ENCODE measurements around the gene GTSE1.

Gene GTSE1

GRCh38 chr22:46357711-46358520 lies 61.2 kb downstream of the GTSE1 start:
- no peak for TF ChIP-seq CTCF (conservative IDR thresholded peaks at IDR 0.05; ENCODE audit: low read depth, low read length)
- no peak overlapping the region for H3K4me3 ChIP-seq (ENCODE audit: low read length)
- DNase-seq (ENCODE audit: low read depth): no peak

- no peak overlapping the region for H3K4me3 ChIP-seq (ENCODE audit: low read length)
- no peak for TF ChIP-seq CTCF (conservative IDR thresholded peaks at IDR 0.05; ENCODE audit: low read depth, low read length)
- DNase-seq (ENCODE audit: low read depth): no peak
These were observed 62.1 kb downstream of the GTSE1 start for GRCh38 chr22:46358766-46359165.

- H3K4me3 ChIP-seq (ENCODE audit: low read length): no peak overlapping the region
- no peak for DNase-seq (ENCODE audit: low read depth)
- no peak for TF ChIP-seq CTCF (conservative IDR thresholded peaks at IDR 0.05; ENCODE audit: low read depth, low read length)
These were observed 62.7 kb downstream of the GTSE1 start for GRCh38 chr22:46359362-46359761.

GRCh38 chr22:46360097-46360496 lies 63.4 kb downstream of the GTSE1 start:
- no peak for TF ChIP-seq CTCF (conservative IDR thresholded peaks at IDR 0.05; ENCODE audit: low read depth, low read length)
- no peak overlapping the region for H3K4me3 ChIP-seq (ENCODE audit: low read length)
- no peak for DNase-seq (ENCODE audit: low read depth)

GRCh38 chr22:46360891-46361290 lies 64.2 kb downstream of the GTSE1 start:
- no peak for TF ChIP-seq CTCF (conservative IDR thresholded peaks at IDR 0.05; ENCODE audit: low read depth, low read length)
- no peak overlapping the region for H3K4me3 ChIP-seq (ENCODE audit: low read length)
- no peak for DNase-seq (ENCODE audit: low read depth)

GRCh38 chr22:46361826-46362202 lies 65.1 kb downstream of the GTSE1 start:
- no peak for TF ChIP-seq CTCF (conservative IDR thresholded peaks at IDR 0.05; ENCODE audit: low read depth, low read length)
- no peak for DNase-seq (ENCODE audit: low read depth)

GRCh38 chr22:46362203-46362933 lies 65.7 kb downstream of the GTSE1 start:
- TF ChIP-seq CTCF (conservative IDR thresholded peaks at IDR 0.05; ENCODE audit: low read depth, low read length): no peak
- no peak overlapping the region for H3K4me3 ChIP-seq (ENCODE audit: low read length)
- DNase-seq (ENCODE audit: low read depth): no peak

More at GRCh38 chr22:46361826-46362202, 65.1 kb downstream of the GTSE1 start:
- H3K4me3 ChIP-seq (ENCODE audit: low read length): no peak overlapping the region

Measured in retinal pigment epithelial cell (primary cell).